ENCODE data around the gene TMC6.

DNA sequence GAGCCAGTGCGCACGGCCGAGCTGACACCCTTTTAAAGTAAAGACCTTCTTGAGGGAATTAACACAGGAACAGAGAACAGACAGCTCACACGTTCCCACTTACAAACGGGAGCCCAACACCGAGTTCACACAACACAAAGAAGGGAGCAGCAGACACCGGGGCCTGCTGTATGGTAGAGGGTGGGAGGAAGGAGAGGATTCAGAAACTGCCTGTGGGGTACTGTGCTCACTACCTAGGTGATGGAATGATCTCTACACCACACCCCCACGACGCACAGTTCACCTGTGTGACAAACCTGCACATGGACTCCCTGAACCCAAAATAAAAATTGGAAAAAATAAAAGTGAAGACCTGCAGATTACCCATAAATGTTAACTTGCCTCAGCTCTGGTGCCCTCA, 32.5 kb downstream of the TMC6 start:
- TF ChIP-seq POLR2AphosphoS5 (IDR thresholded peaks at IDR 0.05; ENCODE audit: borderline replicate concordance, low read depth, low read length) (no peak), EZH2 (IDR thresholded peaks at IDR 0.05) (no peak)
